ENCODE measurements around the gene MIF4GD. TPM values are rescaled to one million over a fixed set of nuclear protein-coding genes. Genes with fewer than 3 reads are reported as not detected.

MIF4GD gene
- total RNA-seq, 1 donor from 2014 or later, result 12.8 TPM

DNA sequence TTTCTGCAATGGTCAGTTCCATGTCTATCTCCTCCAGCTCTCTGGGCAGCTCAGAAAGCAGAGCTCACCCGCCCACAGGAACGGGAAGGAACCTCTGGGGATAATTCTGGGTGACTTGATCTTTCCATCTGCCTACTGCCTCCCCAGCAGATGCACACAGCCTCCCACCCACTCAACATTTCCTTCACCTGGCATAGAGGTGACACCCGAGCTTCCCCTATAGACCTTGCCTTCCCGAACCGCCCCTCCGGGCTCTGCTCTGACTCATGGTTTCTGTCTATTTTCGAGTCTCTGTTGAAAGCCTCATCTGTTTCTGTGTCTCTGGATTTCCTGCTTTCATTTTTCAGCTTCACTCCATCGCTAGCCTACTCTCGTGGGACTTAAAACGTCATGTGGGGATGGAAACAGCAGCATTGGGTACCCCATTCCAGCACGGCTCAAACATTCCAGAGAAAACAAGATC, 21.0 kb downstream of the MIF4GD start:
- Mint-ChIP-seq H3K4me1 (ENCODE audit: low read depth, unreplicated experiment) (peaks cover 14% of the 10 kb centered on the region), H3K27ac (ENCODE audit: unreplicated experiment) (peak overlapping the region; percentile 14), H3K36me3 (ENCODE audit: unreplicated experiment) (no peaks in the 10 kb centered on the region), H3K9me3 (ENCODE audit: unreplicated experiment) (peaks cover 6% of the 10 kb centered on the region), H3K4me3 (ENCODE audit: unreplicated experiment) (no peak overlapping the region), H3K27me3 (ENCODE audit: unreplicated experiment) (peaks cover 4% of the 10 kb centered on the region)
- TF ChIP-seq, protein P1, sequence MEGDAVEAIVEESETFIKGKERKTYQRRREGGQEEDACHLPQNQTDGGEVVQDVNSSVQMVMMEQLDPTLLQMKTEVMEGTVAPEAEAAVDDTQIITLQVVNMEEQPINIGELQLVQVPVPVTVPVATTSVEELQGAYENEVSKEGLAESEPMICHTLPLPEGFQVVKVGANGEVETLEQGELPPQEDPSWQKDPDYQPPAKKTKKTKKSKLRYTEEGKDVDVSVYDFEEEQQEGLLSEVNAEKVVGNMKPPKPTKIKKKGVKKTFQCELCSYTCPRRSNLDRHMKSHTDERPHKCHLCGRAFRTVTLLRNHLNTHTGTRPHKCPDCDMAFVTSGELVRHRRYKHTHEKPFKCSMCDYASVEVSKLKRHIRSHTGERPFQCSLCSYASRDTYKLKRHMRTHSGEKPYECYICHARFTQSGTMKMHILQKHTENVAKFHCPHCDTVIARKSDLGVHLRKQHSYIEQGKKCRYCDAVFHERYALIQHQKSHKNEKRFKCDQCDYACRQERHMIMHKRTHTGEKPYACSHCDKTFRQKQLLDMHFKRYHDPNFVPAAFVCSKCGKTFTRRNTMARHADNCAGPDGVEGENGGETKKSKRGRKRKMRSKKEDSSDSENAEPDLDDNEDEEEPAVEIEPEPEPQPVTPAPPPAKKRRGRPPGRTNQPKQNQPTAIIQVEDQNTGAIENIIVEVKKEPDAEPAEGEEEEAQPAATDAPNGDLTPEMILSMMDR (IDR thresholded peaks at IDR 0.05; ENCODE audit: partially characterized antibody, unreplicated experiment), result no peak
- no peak for DNase-seq

DNA sequence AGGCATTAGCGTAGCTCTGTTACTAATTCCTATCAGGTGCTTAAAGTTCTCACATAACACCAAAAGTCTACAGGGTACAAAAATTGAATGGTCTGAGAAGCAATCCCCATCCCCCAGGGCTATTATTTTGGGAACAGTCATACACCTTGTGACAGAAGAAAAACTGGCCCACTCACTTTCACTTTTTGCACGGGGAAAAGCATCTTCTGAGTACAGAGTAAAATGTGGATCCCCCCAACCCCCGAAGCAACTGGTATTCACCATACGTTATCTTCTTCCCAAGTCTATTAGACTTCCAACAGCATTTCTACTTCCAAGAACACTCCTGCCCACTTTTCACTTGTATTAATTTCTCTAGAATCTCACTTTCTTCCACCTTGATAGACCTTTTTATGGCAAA, 21.5 kb downstream of the MIF4GD start:
- Mint-ChIP-seq H3K4me1 (ENCODE audit: low read depth, unreplicated experiment) (peaks cover 14% of the 10 kb centered on the region), H3K27me3 (ENCODE audit: unreplicated experiment) (peaks cover 4% of the 10 kb centered on the region), H3K4me3 (ENCODE audit: unreplicated experiment) (no peak overlapping the region), H3K36me3 (ENCODE audit: unreplicated experiment) (no peaks in the 10 kb centered on the region), H3K9me3 (ENCODE audit: unreplicated experiment) (peaks cover 6% of the 10 kb centered on the region), H3K27ac (ENCODE audit: unreplicated experiment) (peak overlapping the region; percentile 14)
- TF ChIP-seq, protein P1 (IDR thresholded peaks at IDR 0.05; ENCODE audit: partially characterized antibody, unreplicated experiment), result no peak
- DNase-seq, result no peak

DNA sequence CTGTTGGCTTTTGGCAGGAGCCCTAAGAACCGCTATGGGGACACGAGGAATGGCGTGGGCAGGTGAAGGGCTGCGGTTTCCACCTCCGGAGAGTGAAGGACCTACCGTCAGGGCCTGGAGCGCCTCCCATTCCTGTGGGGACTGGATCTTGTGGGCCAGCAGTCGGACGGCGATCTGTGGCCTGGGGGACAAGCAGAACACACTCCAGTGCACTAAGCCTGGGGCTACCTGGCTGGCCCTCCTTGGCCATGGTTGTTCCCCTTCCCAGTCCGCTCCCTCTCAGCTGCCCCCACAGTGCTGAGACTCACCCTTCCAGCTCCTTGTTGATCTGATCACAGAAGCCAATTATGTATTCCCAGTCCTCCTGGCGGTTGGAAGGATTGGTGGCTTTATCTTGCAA, 24.6 kb downstream of the MIF4GD start:
- Mint-ChIP-seq H3K27ac (ENCODE audit: unreplicated experiment) (peak overlapping the region; percentile 15), H3K36me3 (ENCODE audit: unreplicated experiment) (no peaks in the 10 kb centered on the region), H3K9me3 (ENCODE audit: unreplicated experiment) (peaks cover 5% of the 10 kb centered on the region), H3K4me3 (ENCODE audit: unreplicated experiment) (no peak overlapping the region), H3K27me3 (ENCODE audit: unreplicated experiment) (peaks cover 6% of the 10 kb centered on the region), H3K4me1 (ENCODE audit: low read depth, unreplicated experiment) (peaks cover 12% of the 10 kb centered on the region)
- TF ChIP-seq, protein P1 (IDR thresholded peaks at IDR 0.05; ENCODE audit: partially characterized antibody, unreplicated experiment), result no peak
- no peak for DNase-seq

DNA sequence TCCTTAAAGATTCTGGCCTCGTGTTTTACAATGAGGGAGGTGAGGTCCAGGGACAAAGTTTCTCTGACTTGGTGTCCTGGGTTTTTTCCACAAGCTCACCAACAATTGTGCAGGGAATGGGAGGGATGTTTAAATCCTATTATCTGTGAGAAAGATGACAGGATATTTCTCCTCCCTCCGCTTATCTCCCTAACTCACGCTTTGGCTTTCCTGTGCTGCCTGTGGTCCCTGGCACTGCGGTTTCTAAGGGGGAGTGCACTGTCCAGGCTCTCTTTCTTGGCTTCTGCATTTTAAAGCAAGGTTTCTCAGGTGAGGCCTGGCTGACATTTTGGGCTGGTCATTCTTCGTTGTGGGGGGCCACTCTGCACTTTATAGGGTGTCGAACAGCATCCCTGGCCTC, 26.0 kb downstream of the MIF4GD start:
- TF ChIP-seq, protein P1 (IDR thresholded peaks at IDR 0.05; ENCODE audit: partially characterized antibody, unreplicated experiment), result no peak
- H3K27me3 Mint-ChIP-seq (ENCODE audit: unreplicated experiment), result peaks cover 7% of the 10 kb centered on the region
- no peaks in the 10 kb centered on the region for H3K36me3 Mint-ChIP-seq (ENCODE audit: unreplicated experiment)
- no peak for DNase-seq
- peaks cover 9% of the 10 kb centered on the region for H3K4me1 Mint-ChIP-seq (ENCODE audit: low read depth, unreplicated experiment)
- H3K9me3 Mint-ChIP-seq (ENCODE audit: unreplicated experiment), result peaks cover 5% of the 10 kb centered on the region
- H3K27ac Mint-ChIP-seq (ENCODE audit: unreplicated experiment), result no peak overlapping the region
- no peak overlapping the region for H3K4me3 Mint-ChIP-seq (ENCODE audit: unreplicated experiment)

DNA sequence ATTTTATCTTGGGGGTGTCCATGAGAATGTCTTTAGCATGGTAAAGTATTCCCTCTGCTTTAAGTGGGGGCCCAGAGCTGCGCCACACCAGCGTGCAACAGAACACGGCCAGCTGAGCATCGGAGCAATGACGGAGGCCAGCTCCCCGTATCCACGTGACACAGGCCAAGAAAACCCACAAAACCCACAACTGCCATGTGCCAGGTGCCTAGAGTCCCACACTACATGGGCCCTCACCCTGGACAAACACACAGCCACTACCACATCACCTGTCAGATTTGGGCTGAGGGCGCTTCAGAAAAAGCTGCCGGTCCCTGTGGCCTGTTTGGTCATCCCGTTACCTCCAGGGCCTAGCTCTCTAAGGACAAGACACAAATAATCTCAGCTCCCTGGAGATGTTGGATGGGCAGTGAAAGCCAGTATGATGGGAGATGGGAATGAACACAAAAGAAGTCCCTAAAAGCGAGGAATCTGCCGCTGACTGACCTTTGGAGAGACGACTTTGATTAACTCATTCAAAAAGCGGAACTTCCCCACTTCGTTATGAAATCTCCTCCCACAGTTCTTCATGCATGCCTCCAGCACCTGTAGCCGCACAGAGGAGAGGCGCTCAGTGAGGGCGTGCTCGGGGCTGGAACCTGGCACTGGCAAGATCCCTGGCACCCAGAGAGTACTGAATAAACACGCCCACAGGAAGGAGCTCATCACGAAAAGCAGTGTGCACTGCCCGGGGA, 26.7 kb downstream of the MIF4GD start:
- Mint-ChIP-seq H3K4me3 (ENCODE audit: unreplicated experiment) (no peak overlapping the region), H3K27ac (ENCODE audit: unreplicated experiment) (no peak overlapping the region), H3K9me3 (ENCODE audit: unreplicated experiment) (peaks cover 1% of the 10 kb centered on the region), H3K36me3 (ENCODE audit: unreplicated experiment) (no peaks in the 10 kb centered on the region), H3K27me3 (ENCODE audit: unreplicated experiment) (peaks cover 4% of the 10 kb centered on the region), H3K4me1 (ENCODE audit: low read depth, unreplicated experiment) (peaks cover 2% of the 10 kb centered on the region)
- DNase-seq, result no peak
- TF ChIP-seq, protein P1 (IDR thresholded peaks at IDR 0.05; ENCODE audit: partially characterized antibody, unreplicated experiment), result no peak

All from glutamatergic neuron (in vitro differentiated cells).